ENCODE data around the gene YPEL1.

The YPEL1 gene

GRCh38 chr22:21735200-21736083 lies at the start of gene YPEL1:
TSS of gene YPEL1 (minus strand) at chr22:21735794. CDS start at chr22:21710744, 25,050 bp downstream.
- peak; percentile 35 for DNase-seq

- no peak for DNase-seq
These were observed 44.7 kb upstream of the YPEL1 start for GRCh38 chr22:21780259-21780658.

- no peak for DNase-seq
These were observed 43.9 kb upstream of the YPEL1 start for GRCh38 chr22:21779444-21779843.

- no peak for DNase-seq
These were observed 43.2 kb upstream of the YPEL1 start for GRCh38 chr22:21778705-21779363.

- no peak for DNase-seq
These were observed 36.0 kb upstream of the YPEL1 start for GRCh38 chr22:21771631-21771976.

- no peak for DNase-seq
These were observed 32.8 kb upstream of the YPEL1 start for GRCh38 chr22:21768435-21768834.

GRCh38 chr22:21766691-21767462 lies 31.3 kb upstream of the YPEL1 start:
- no peak for DNase-seq

GRCh38 chr22:21765909-21766529 lies 30.4 kb upstream of the YPEL1 start:
- DNase-seq: no peak

GRCh38 chr22:21764038-21764804 lies 28.6 kb upstream of the YPEL1 start:
- DNase-seq: no peak

GRCh38 chr22:21762712-21763581 lies 27.4 kb upstream of the YPEL1 start:
- no peak for DNase-seq

GRCh38 chr22:21761994-21762680 lies 26.5 kb upstream of the YPEL1 start:
- DNase-seq: no peak

GRCh38 chr22:21761086-21761485 lies 25.5 kb upstream of the YPEL1 start:
- DNase-seq: no peak

- no peak for DNase-seq
These were observed 25.0 kb upstream of the YPEL1 start for GRCh38 chr22:21760640-21761039.

GRCh38 chr22:21759646-21760376 lies 24.2 kb upstream of the YPEL1 start:
- DNase-seq: no peak

GRCh38 chr22:21759093-21759492 lies 23.5 kb upstream of the YPEL1 start:
- DNase-seq: no peak

GRCh38 chr22:21758091-21758864 lies 22.7 kb upstream of the YPEL1 start:
- DNase-seq: no peak

GRCh38 chr22:21755851-21756284 lies 20.3 kb upstream of the YPEL1 start:
- no peak for DNase-seq

GRCh38 chr22:21754523-21754922 lies 18.9 kb upstream of the YPEL1 start:
- DNase-seq: no peak

All from NCI-H524 treated with DMSO at 0.1 percent for 48 hours (cell line).